GM10266 (cell line): ENCODE results near the gene SLC51B.

ENCODE experiments used
- DNase-seq: peaks from one replicate; pipeline ENCODE4 v3.0.0; 2012; ENCODE audit errors: extremely low spot score
- TF ChIP-seq, protein P1 (sequence below): IDR thresholded peaks from 2 replicates; pipeline ENCODE4 v1.5.1; 2012; ENCODE audit warnings: mild to moderate bottlenecking, low read depth; ENCODE audit not compliant: control insufficient read depth, insufficient read depth; ENCODE audit errors: missing control alignments

Gene SLC51B

DNA sequence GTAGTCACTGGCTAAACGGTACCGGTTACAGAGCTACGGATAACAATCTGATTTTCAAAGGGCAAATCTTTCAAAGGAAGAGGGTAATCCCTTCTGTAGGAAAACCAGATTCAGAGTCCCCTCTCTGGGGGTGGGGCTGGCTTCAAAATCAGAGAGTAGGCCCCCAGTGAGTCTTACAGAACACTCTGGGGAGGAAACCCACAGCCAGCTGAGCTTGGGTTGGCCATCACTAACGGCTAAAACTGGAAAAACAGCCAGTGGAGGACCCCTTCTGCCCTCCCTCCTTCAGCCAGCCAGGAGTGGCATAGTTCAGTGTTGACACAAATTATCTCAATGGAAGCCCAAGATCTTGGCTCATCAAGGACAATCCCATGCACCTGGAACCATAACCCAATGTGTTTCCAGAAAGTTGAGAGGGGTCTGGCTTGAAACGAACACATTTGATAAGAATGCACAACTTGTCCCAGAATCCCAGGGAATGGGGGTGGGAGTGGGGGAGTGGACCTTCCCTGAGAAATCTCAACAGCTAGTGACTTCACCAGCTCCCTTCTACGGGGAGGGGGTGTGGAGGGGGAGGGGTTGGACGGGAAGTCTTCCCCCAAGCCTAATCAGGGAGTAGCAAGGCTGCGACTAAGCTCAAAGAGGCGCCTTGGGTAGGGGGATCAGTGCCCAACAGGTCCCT is 21.6 kb downstream of the SLC51B start:
- no peak for DNase-seq
- TF ChIP-seq, protein P1, sequence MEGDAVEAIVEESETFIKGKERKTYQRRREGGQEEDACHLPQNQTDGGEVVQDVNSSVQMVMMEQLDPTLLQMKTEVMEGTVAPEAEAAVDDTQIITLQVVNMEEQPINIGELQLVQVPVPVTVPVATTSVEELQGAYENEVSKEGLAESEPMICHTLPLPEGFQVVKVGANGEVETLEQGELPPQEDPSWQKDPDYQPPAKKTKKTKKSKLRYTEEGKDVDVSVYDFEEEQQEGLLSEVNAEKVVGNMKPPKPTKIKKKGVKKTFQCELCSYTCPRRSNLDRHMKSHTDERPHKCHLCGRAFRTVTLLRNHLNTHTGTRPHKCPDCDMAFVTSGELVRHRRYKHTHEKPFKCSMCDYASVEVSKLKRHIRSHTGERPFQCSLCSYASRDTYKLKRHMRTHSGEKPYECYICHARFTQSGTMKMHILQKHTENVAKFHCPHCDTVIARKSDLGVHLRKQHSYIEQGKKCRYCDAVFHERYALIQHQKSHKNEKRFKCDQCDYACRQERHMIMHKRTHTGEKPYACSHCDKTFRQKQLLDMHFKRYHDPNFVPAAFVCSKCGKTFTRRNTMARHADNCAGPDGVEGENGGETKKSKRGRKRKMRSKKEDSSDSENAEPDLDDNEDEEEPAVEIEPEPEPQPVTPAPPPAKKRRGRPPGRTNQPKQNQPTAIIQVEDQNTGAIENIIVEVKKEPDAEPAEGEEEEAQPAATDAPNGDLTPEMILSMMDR = no peak

DNA sequence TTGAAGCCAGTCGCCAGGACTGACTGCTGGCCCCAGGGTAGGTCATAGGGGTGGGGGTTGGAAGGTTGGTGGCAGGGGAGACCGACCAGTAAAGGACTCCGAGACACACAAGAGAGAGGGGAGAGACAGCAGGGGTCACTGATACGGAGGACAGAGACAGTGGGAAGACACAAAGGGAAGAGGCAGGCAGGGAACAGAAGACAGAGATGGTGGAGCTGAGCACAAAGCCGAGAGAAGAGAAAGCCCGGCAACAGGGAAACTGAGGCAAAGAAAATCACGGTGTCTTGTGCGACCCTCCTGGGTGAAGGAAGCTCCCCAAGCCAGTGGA is 22.1 kb downstream of the SLC51B start:
- no peak for DNase-seq
- TF ChIP-seq, protein P1 = no peak

DNA sequence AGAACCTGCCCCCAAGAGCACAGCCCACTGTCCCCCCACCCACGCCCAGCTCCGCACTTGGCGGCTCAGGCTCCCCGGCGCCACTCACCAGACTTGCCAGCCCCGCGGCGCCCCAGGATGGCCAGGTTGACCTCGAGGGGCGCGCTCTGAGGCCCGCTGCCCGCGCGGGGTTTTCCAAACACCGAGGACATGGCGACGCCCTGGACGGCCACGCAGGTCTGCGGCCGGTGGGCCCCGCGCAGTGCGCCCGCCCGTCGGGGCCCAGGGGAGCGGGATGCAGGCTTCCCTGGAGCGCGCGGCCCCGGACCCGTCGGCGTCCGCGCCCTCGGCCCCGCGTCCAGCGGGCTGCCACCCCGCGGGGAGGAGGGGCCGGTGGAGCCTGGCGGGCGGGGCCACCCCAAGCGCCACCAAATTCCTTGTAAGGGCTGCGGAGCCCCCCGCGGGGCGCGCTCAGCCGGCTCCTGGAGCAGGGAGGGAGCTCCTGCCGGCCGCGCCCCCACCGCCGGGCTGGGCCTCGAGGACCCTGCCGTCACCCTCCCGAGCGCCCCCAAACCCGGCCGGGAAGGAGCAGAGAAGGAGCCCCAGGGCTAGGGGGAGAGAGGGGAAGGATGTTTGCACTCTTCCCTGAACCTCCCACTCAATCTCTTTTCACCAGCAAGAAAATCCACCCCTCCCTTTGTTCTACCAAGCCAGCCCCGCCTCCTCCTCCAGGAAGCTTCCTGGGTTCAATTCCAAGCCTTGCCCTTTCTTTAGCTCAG is 22.6 kb downstream of the SLC51B start, which contains the start of gene RASL12:
RASL12 (minus strand) TSS at position 347 of the 758 bp plus-strand sequence; CDS start at position 191, 156 bp downstream.
- TF ChIP-seq, protein P1 = no peak
- DNase-seq = no peak

DNA sequence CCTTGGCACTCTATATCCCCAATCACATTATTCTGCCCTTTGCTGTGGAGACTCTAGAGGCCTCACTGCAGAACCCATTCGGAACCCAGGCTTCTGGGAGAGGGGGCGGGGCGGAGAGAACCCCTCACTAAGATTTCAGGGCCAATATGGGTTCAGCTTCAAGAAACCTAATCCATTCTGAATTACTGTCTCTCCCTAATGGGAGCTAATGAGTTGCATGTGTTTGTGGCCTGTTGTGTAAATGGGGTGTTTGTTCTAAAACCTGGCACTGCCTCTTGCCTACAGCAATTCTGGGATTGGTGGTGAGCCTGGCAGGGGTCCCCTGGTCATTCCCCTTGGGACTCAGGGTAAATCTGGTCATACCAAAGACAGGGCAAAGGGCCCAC is 23.2 kb downstream of the SLC51B start:
- TF ChIP-seq, protein P1 = no peak
- DNase-seq = no peak

DNA sequence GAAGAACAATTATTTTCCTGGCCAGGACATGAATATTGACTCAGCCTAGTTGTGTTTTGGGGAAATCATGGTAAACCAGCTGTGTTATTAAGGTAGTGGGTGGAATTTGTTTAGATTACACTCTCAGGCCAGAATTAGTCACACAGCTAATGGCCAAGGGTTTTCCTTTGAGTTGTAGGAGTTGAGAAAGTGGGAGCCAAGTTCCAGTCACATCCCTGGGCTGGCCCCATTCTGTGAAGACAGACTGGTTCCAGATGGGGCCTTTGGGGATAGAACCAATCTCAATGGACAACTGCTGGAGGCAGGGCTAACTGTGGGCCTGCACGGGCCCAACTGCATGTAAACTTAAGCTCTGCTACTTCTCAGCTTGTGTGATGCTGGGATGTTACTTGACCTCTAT is 24.0 kb downstream of the SLC51B start:
- no peak for DNase-seq
- TF ChIP-seq, protein P1 = no peak

DNA sequence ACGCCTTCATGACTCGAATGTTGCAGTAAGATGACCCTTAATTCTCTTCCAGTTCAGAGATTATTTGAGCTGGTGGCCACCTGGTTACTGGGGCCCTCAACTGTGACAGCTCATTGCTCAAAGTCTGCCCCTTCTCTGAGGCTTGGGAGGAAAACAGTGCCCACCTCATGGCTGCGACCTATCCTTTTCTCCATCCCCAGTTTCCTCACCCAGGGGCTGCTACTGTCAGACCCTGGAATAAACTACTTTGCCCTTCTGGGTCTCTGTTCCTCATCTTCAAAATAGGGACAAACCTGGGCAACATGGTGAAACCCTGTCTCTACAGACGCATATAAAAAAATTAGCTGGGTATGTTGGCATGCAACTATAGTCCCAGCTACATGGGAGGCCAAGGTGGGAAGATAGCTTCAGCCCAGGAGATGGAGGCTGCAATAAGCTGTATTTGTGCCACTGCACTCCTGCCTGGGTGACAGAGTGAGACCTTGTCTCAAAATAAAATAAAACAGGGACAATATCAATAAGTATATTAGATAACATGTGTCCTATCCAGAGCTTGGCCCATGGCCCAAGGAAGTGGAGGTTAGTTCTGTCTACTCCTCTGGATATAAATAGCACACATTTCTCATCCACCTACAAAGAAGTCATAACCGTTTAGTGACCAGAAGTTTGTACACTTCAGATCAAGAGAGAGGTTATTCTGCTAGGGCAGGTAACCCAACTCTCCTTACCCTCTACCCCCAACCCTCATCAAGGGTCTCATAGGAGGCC is 24.8 kb downstream of the SLC51B start:
- TF ChIP-seq, protein P1 = no peak

More for the DNA sequence above, 24.8 kb downstream of the SLC51B start:
- DNase-seq = no peak
